ENCODE results near the gene WWOX.

GRCh38 chr16:78396046-78396445 is 296.6 kb downstream of the WWOX start:
- no peak for TF ChIP-seq ZFP3 (CRISPR knock-in tag; IDR thresholded peaks at IDR 0.05)
- TF ChIP-seq ZFP30 (CRISPR knock-in tag; IDR thresholded peaks at IDR 0.05), result no peak
- no peak for TF ChIP-seq TCF4 (CRISPR knock-in tag; IDR thresholded peaks at IDR 0.05; ENCODE audit: borderline replicate concordance)
- TF ChIP-seq ARNTL (CRISPR knock-in tag; IDR thresholded peaks at IDR 0.05; ENCODE audit: borderline replicate concordance, low read depth), result no peak
- TF ChIP-seq ISL1 (CRISPR knock-in tag; IDR thresholded peaks at IDR 0.05), result no peak
- TF ChIP-seq RARB (CRISPR knock-in tag; IDR thresholded peaks at IDR 0.05), result no peak
- TF ChIP-seq PATZ1 (CRISPR knock-in tag; IDR thresholded peaks at IDR 0.05; ENCODE audit: borderline replicate concordance), result no peak
- no peak for TF ChIP-seq TOX (CRISPR knock-in tag; IDR thresholded peaks at IDR 0.05; ENCODE audit: borderline replicate concordance)

Data from SK-N-SH treated with all-trans-retinoic acid at 6 μM for 48 hours (cell line).